Tibial artery (tissue), 4 donors: ENCODE results near the gene LBP.
"Not testable (repeated sequence)": the region's sequence is repeated elsewhere in the genome, so short reads cannot be mapped to it uniquely, and the experiment has no call there.

Experiments used
- DNase-seq, 2 donors: peaks; one replicate each; pipeline ENCODE4 v3.0.0-alpha.2; 2019
- H3K27ac ChIP-seq, 2 donors: fragments of 200-600 bp; sonication (generic) in 1 of 2; 1 replicate in 1 of 2; 2 replicates in 1 of 2; pipeline ENCODE4 v1.5.1; 2018 to 2019; ENCODE audit warnings: mild to moderate bottlenecking in 1 of 2
- H3K27me3 ChIP-seq, 2 donors: fragments of 200-600 bp; sonication (generic) in 1 of 2; one replicate each; pipeline versions ENCODE4 v1.5.1 to v1.6.0; 2016 to 2019
- H3K36me3 ChIP-seq, 3 donors: fragments of 200-600 bp; sonication (generic) in 2 of 3; one replicate each; pipeline ENCODE4 v1.5.1; 2016 to 2019; ENCODE audit warnings: mild to moderate bottlenecking in 2 of 3
- H3K4me1 ChIP-seq, 4 donors: fragments of 200-600 bp; sonication (generic) in 2 of 4; 1 replicate in 3 of 4; 2 replicates in 1 of 4; pipeline ENCODE4 v1.5.1; 2016 to 2019
- H3K4me3 ChIP-seq, 2 donors: fragments of 200-600 bp; sonication (generic) in 1 of 2; 1 replicate in 1 of 2; 2 replicates in 1 of 2; pipeline ENCODE4 v1.5.1; 2018 to 2019; ENCODE audit warnings: mild to moderate bottlenecking in 2 of 2
- H3K9me3 ChIP-seq, 3 donors: fragments of 200-600 bp; sonication (generic) in 1 of 3; one replicate each; pipeline ENCODE4 v1.5.1; 2016 to 2019
- intact Hi-C: fragments of 100-400 bp; cut with DNase I; formaldehyde crosslinking; loops from one replicate; pipeline ENCODE4 v1.15.0; 2023; ENCODE audit warnings: low total_unique reads
- TF ChIP-seq, protein P1 (sequence below), 2 experiments: fragments of 200-600 bp in 1 of 2; fragments of 450-650 bp in 1 of 2; IDR thresholded peaks; one replicate each; pipeline ENCODE4 v1.5.1; 2017 to 2019; ENCODE audit warnings: antibody characterized with exemption in 2 of 2, mild to moderate bottlenecking in 1 of 2, moderate library complexity in 1 of 2

LBP gene

DNA sequence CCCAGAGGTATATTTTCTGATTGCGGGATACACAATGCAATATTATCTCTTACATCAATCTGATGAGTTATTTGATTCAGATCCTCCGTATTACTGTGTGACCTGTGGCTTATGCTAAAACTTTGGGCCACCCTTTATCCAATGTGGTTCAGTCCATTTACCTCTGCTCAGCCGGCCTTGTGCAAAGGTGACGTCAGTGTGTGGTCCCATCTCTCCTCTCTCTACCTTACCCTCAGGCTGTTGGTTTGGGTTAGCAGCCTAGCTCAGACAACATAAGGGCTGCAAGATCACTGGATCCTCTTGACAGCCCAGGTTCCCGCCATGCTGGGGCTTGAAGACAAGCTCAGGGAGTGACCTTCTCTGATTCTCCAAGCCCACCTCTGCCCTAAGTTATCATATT, 55.8 kb downstream of the LBP start:
- no peak overlapping the region for H3K4me3 ChIP-seq
- H3K27me3 ChIP-seq: no peaks in the 10 kb centered on the region
- no peak overlapping the region for H3K27ac ChIP-seq
- TF ChIP-seq, protein P1, sequence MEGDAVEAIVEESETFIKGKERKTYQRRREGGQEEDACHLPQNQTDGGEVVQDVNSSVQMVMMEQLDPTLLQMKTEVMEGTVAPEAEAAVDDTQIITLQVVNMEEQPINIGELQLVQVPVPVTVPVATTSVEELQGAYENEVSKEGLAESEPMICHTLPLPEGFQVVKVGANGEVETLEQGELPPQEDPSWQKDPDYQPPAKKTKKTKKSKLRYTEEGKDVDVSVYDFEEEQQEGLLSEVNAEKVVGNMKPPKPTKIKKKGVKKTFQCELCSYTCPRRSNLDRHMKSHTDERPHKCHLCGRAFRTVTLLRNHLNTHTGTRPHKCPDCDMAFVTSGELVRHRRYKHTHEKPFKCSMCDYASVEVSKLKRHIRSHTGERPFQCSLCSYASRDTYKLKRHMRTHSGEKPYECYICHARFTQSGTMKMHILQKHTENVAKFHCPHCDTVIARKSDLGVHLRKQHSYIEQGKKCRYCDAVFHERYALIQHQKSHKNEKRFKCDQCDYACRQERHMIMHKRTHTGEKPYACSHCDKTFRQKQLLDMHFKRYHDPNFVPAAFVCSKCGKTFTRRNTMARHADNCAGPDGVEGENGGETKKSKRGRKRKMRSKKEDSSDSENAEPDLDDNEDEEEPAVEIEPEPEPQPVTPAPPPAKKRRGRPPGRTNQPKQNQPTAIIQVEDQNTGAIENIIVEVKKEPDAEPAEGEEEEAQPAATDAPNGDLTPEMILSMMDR (IDR thresholded peaks at IDR 0.05): no peak
- intact Hi-C loops: loop anchor here (10.0 kb wide), 1 partner anchor 167 kb away; no protein-coding TSS in a partner anchor
- no peaks in the 10 kb centered on the region for H3K9me3 ChIP-seq
- DNase-seq: no peak
- no peaks in the 10 kb centered on the region for H3K36me3 ChIP-seq
- H3K4me1 ChIP-seq: no peaks in the 10 kb centered on the region

DNA sequence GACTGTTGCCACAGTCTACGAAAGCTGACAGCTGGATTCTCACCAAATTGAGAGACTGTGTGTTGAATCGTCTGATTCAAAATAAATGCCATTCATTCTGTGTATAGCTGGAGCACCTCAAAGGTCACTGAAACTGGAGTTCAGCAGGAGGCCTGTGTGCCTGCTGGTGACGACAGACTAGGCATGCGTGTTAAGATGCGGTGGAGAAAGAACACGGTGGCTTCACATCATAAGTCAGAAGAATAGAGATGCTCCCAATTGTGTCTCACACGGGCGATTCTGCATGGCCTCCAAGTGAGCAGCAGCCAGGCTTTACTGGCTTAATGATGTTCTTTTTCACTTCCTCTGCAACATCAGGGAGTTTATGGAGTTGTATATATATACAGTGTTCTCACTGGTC, 56.5 kb downstream of the LBP start:
- no peaks in the 10 kb centered on the region for H3K36me3 ChIP-seq
- no peaks in the 10 kb centered on the region for H3K4me1 ChIP-seq
- no peak overlapping the region for H3K4me3 ChIP-seq
- no peak for DNase-seq
- H3K27me3 ChIP-seq: no peaks in the 10 kb centered on the region
- no peaks in the 10 kb centered on the region for H3K9me3 ChIP-seq
- TF ChIP-seq, protein P1 (IDR thresholded peaks at IDR 0.05): no peak
- H3K27ac ChIP-seq: no peak overlapping the region
- intact Hi-C loops: loop anchor here (10.0 kb wide), 1 partner anchor 168 kb away; no protein-coding TSS in a partner anchor

DNA sequence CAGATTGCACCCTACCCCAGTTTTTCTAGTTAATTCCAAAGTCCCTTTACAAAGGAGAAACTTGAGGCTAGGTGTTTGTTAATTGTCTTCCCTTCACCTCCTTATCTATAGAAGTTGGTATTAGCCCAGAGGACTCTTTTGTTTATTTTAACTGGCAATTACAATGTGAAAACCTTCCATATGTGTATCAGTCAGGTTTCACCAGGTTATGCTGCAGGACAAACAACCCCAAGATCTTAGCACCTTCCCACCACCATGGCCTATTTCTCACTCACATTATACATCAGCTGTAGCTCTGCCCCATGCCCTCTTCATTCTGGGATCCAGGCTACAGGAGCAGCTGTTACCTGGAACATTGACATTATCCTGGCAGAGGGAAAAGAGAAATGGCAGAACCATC, 57.7 kb downstream of the LBP start:
- H3K27ac ChIP-seq: no peak overlapping the region
- no peak overlapping the region for H3K4me3 ChIP-seq
- no peak for DNase-seq
- no peaks in the 10 kb centered on the region for H3K4me1 ChIP-seq
- H3K9me3 ChIP-seq: no peaks in the 10 kb centered on the region
- no peaks in the 10 kb centered on the region for H3K36me3 ChIP-seq
- TF ChIP-seq, protein P1 (IDR thresholded peaks at IDR 0.05): no peak
- no peaks in the 10 kb centered on the region for H3K27me3 ChIP-seq
- intact Hi-C loops: loop anchor here (10.0 kb wide), 1 partner anchor 169 kb away; no protein-coding TSS in a partner anchor

DNA sequence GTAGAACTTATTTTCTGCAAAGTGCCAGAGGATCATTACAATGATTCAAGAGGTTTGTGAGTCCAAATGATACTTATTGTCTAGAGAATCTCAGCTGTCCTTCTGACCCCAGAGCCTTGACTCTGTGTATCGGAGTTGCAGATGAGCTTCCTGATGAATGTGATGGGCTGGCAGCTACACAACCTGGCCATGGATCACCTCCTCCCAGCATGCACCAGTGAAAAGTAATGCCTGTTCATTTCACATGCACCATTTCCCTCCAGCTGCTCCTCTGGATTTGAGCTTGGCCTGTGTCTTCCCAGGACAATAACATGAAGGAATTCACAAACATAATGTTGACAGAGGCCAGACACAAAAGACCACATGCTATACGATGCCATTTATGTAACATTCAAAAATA, 58.9 kb downstream of the LBP start:
- H3K27me3 ChIP-seq: no peaks in the 10 kb centered on the region
- no peak overlapping the region for H3K4me3 ChIP-seq
- H3K36me3 ChIP-seq: no peaks in the 10 kb centered on the region
- TF ChIP-seq, protein P1 (IDR thresholded peaks at IDR 0.05): no peak
- intact Hi-C loops: loop anchor here (10.0 kb wide), 1 partner anchor 170 kb away; no protein-coding TSS in a partner anchor
- H3K4me1 ChIP-seq: no peaks in the 10 kb centered on the region
- no peak for DNase-seq
- no peak overlapping the region for H3K27ac ChIP-seq
- no peaks in the 10 kb centered on the region for H3K9me3 ChIP-seq

DNA sequence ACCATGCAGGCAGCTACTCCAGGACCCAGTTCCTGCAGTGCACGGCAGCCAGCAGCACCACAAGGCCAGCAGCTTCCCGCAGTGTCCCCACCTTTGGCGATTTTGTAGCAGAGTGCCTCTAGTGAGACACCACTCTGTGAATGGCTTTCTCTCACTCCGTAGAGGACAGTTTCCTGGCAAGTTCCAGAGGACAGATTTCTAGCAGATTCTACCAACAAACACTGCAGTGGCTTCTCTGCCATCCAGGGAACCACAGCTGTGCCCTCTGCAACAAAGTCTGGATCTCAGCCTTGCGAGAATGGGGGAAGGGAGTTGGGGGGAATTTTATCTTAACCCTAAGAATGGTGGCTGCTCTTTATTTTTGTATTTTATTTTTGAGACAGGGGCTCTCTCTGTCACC, 60.2 kb downstream of the LBP start:
- Histone ChIP-seq H3K4me3 (no peak overlapping the region), H3K4me1 (no peaks in the 10 kb centered on the region), H3K27me3 (no peaks in the 10 kb centered on the region), H3K36me3 (peaks cover 0 to 5% (median under 1%) of the 10 kb centered on the region in 3 donors), H3K27ac (no peak overlapping the region), H3K9me3 (no peaks in the 10 kb centered on the region)
- TF ChIP-seq, protein P1 (IDR thresholded peaks at IDR 0.05): no peak
- intact Hi-C loops: loop anchor here (10.0 kb wide), 1 partner anchor 172 kb away; no protein-coding TSS in a partner anchor
- DNase-seq: no peak

DNA sequence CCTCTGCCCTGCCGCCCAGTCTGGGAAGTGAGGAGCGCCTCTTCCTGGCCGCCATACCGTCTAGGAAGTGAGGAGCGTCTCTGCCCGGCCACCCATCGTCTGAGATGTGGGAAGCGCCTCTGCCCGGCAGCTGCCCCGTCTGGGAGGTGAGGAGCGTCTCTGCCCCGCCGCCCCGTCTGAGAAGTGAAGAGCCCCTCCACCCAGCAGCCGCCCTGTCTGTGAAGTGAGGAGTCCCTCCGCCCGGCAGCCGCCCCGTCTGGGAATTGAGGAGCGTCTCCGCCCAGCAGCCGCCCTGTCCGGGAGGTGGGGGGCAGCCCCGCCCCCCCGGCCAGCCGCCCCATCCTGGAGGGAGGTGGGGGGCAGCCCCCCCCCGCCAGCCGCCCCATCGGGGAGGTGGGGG, 61.0 kb downstream of the LBP start:
- no peak overlapping the region for H3K4me3 ChIP-seq
- H3K36me3 ChIP-seq: peaks cover 0 to 14% (median 5%) of the 10 kb centered on the region in 3 donors
- no peaks in the 10 kb centered on the region for H3K9me3 ChIP-seq
- H3K27ac ChIP-seq: no peak overlapping the region
- H3K4me1 ChIP-seq: no peaks in the 10 kb centered on the region
- H3K27me3 ChIP-seq: no peaks in the 10 kb centered on the region
- no peak for DNase-seq
- intact Hi-C loops: loop anchor here (10.0 kb wide), 1 partner anchor 173 kb away; no protein-coding TSS in a partner anchor
- TF ChIP-seq, protein P1 (IDR thresholded peaks at IDR 0.05): no peak

DNA sequence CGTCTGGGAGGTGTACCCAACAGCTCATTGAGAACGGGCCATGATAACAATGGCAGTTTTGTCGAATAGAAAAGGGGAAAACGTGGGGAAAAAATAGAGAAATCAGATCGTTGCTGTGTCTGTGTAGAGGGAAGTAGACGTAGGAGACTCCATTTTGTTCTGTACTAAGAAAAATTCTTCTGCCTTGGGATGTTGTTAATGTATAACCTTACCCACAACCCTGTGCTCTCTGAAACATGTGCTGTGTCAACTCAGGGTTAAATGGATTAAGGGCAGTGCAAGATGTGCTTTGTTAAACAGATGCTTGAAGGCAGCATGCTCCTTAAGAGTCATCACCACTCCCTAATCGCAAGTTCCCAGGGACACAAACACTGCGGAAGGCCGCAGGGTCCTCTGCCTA, 61.5 kb downstream of the LBP start:
- H3K27ac ChIP-seq, H3K4me3 ChIP-seq, DNase-seq, H3K9me3 ChIP-seq, H3K27me3 ChIP-seq, H3K4me1 ChIP-seq: not testable (repeated sequence)
- intact Hi-C loops: loop anchor here (10.0 kb wide), 1 partner anchor 173 kb away; no protein-coding TSS in a partner anchor
- H3K36me3 ChIP-seq: peaks cover 0 to 19% (median 5%) of the 10 kb centered on the region in 3 donors
